Activated CD4-positive, alpha-beta T cell treated with anti-CD3 and anti-CD28 coated beads, Interleukin-2, amount 50 U/mL, for 24 hours (primary cell): ENCODE results near the gene COL23A1.
"Not testable (repeated sequence)": the region's sequence is repeated elsewhere in the genome, so short reads cannot be mapped to it uniquely, and the experiment has no call there.

Experiments
- DNase-seq, 2 donors: peaks; one replicate each; pipeline ENCODE4 v3.0.0-alpha.2; 2020; ENCODE audit warnings: low read depth in 1 of 2, low spot score in 1 of 2

The COL23A1 gene

GRCh38 chr5:178327931-178328711, 262.1 kb downstream of the COL23A1 start:
- DNase-seq, result no peak

- no peak for DNase-seq
Observed at GRCh38 chr5:178327446-178327845, 262.7 kb downstream of the COL23A1 start.

GRCh38 chr5:178326374-178326715, 263.8 kb downstream of the COL23A1 start:
- DNase-seq, result no peak

- DNase-seq, result no peak
Observed at GRCh38 chr5:178325679-178326373, 264.4 kb downstream of the COL23A1 start.

- no peak for DNase-seq
Observed at GRCh38 chr5:178325311-178325678, 264.9 kb downstream of the COL23A1 start.

GRCh38 chr5:178324481-178325310, 265.5 kb downstream of the COL23A1 start:
- no peak for DNase-seq

GRCh38 chr5:178323961-178324360, 266.2 kb downstream of the COL23A1 start:
- no peak for DNase-seq

- DNase-seq, result no peak
Observed at GRCh38 chr5:178323541-178323865, 266.7 kb downstream of the COL23A1 start.

GRCh38 chr5:178322736-178323540, 267.3 kb downstream of the COL23A1 start:
- DNase-seq, result no peak

GRCh38 chr5:178320281-178320855, 269.8 kb downstream of the COL23A1 start:
- DNase-seq, result no peak

- no peak for DNase-seq
Observed at GRCh38 chr5:178319541-178320041, 270.6 kb downstream of the COL23A1 start.

GRCh38 chr5:178318893-178319292, 271.3 kb downstream of the COL23A1 start:
- DNase-seq, result no peak

- DNase-seq, result no peak
Observed at GRCh38 chr5:178318382-178318781, 271.8 kb downstream of the COL23A1 start.

GRCh38 chr5:178317727-178318126, 272.5 kb downstream of the COL23A1 start:
- DNase-seq, result not testable (repeated sequence)

- no peak for DNase-seq
Observed at GRCh38 chr5:178314961-178315820, 275.0 kb downstream of the COL23A1 start.

GRCh38 chr5:178314061-178314660, 276.0 kb downstream of the COL23A1 start:
- DNase-seq, result no peak

GRCh38 chr5:178313316-178313715, 276.9 kb downstream of the COL23A1 start:
- DNase-seq, result no peak

GRCh38 chr5:178312880-178313282, 277.3 kb downstream of the COL23A1 start:
- no peak for DNase-seq

- no peak for DNase-seq
Observed at GRCh38 chr5:178310130-178310865, 279.9 kb downstream of the COL23A1 start.
